GM19463 (cell line): ENCODE results near the gene HPN.
"Not testable (repeated sequence)": the region's sequence is repeated elsewhere in the genome, so short reads cannot be mapped to it uniquely, and the experiment has no call there.

ENCODE experiments used
- ATAC-seq: cut with Tn5 transposase; IDR thresholded peaks from one replicate; pipeline ENCODE4 v1.9.1; 2021; ENCODE audit warnings: mild to moderate bottlenecking, moderate library complexity; ENCODE audit not compliant: unreplicated experiment

Gene HPN

GRCh38 chr19:35042056-35042730 lies 672 bp downstream of the HPN start:
- ATAC-seq, result no peak

DNA sequence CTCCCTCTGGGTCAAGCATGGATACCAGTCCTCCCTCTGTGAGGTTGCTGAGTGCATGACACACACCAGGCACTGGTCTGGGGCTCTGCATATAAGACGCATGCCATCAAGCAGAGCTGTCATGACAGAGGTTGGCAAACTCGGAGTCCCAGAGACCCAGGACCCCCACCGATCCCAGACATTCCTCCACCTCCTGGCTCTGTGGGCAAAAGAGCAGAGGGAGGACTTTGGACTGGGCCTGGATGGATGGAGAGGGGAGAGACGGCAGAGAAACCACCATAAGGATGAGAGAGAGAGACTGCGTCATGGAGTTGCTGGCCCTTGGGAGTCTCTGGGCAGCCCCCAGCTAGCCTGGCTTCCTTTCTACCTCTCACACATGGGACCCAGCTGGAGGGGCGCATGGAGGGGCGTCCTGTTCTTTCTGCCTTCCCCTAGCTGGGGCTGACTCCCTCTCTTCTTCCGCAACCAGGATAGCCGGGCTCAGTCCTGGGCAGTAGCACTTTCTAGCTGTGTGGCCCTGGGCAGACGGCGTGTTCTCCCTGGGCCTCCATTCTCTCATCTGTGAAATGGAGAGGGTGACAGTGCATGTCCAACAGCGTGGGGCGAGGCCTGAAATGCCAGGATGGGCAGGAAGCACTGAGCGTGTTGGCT lies 1.6 kb downstream of the HPN start:
- ATAC-seq, result no peak

GRCh38 chr19:35043906-35044305 lies 2.4 kb downstream of the HPN start:
- no peak for ATAC-seq

DNA sequence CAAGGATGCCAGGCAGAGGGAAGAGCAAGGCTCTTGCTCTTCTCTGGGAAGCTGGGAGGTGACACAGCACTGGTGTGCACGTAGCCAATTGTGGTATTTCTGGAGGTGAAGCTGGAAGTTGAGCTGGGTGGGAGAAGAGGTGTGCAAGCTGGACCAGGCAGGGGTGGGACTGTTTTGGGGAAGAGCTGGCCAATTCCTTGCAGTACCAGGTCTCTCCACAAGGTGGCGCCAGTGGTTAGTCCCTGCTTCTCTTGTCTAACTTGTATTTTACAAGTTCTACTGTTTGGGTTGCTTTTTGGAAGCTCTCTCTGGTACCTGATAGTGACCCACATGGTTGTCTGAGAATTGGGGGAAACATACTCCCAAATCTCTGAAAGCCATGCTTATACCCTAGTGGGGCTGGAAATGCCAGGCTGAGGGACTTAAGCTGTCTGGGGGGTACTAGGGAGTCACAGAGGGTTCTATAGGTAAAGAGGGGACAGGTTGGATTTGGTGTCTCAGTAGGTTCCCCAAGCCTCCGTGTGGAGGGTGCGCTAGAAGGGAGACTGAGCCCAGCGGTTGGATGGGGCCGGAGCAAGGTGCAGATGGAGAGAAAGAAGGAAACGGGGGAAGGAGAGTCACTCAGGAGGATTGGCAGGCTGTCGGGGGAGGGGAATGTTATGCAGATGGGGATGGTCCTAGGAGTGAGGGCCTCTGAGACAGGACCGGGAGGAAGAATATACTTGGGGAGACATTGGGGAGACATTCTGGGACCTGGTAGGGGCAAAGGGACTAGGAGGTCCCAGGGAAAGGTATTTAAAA lies 3.0 kb downstream of the HPN start:
- ATAC-seq, result no peak

- ATAC-seq, result peak; percentile 68
Measured at GRCh38 chr19:35045667-35046300, 4.3 kb downstream of the HPN start.

- ATAC-seq, result no peak
Measured at GRCh38 chr19:35046461-35046860, 4.9 kb downstream of the HPN start.

DNA sequence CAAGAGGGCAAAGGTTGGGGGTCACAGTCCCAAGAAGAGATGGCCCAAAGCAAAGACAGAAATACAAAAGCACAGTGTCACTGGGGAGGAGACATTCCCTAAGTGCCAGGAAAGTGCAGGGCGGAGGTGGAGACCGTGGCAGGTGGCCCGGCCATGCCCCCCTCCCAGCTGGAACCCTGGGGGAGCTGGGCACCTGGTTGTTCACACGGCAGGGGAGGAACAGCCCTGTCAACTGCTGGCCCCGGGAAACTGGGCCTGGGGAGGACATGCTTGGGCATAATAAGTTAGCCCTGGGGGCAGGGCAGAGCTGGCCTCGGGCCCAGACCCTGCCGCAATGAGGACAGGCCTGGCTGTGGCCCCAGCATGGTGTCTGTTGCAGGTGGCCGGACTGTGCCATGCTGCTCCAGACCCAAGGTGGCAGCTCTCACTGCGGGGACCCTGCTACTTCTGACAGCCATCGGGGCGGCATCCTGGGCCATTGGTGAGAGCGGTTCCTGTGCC lies 7.4 kb downstream of the HPN start:
- no peak for ATAC-seq

DNA sequence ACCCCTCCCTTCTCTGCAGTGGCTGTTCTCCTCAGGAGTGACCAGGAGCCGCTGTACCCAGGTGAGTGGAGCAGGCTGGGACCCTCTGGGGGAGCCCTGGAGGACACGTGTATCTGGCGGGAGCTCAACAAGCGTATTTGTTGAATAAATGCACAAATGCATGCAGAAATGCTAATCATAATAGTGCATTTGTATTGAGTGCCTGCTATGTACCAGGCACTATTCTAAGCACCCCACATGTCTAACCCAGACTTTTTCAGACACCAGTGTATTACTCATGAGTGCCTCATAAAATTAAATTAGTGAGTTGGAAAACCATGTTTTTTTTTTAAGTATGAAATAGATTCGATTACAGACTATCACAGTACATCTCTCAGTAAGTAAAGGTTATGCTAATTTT lies 7.9 kb downstream of the HPN start:
- no peak for ATAC-seq

GRCh38 chr19:35050662-35051061 lies 9.1 kb downstream of the HPN start:
- not testable (repeated sequence) for ATAC-seq

GRCh38 chr19:35051268-35051667 lies 9.7 kb downstream of the HPN start:
- not testable (repeated sequence) for ATAC-seq

- no peak for ATAC-seq
Measured at GRCh38 chr19:35051796-35052195, 10.3 kb downstream of the HPN start.

- no peak for ATAC-seq
Measured at GRCh38 chr19:35052599-35053190, 11.2 kb downstream of the HPN start.

- ATAC-seq, result no peak
Measured at GRCh38 chr19:35053667-35054293, 12.3 kb downstream of the HPN start.

DNA sequence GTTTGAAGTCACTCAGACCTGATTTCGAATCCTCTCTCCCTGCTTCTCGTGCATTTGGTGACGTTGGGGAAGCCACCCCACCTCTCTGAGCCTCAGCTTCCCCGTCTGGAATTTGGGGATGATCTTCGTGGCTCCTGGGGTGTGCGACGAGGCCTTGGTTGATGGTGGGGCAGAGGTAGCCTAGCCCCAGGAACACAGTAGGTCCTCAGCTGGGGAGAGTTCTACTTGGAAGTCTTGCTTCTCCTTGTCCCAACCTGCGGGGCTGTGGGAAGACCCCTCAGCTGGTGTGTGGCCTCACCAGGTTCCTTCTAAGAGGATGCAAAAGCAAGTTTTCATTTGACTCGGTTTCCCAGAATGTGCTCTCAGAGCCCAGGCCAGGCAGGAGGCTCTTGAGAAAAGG lies 13.1 kb downstream of the HPN start:
- no peak for ATAC-seq

DNA sequence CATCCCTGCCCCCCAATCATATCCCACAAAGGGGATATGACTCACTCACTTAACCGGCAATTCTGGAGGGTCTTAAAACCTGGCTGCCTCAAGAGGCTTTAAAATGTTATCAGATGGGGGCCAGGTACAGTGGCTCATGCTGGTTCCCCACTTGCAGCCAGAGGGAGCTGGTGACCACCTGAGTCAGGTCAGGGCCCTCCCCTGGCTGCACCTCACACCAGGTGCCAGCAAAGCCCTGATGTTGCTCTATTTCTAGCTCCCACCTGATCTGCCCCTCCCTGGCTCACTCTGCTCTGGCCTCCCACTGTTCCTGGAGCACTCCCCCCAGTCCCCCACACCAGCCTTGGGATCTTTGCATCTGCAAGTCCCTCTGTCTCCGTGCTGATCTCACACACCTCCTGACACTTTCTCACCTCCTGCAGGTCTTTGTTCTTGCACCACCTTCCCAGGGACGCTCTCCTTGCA lies 14.2 kb downstream of the HPN start:
- ATAC-seq, result no peak

- ATAC-seq, result no peak
Measured at GRCh38 chr19:35056513-35057063, 15.1 kb downstream of the HPN start.

GRCh38 chr19:35058370-35058769 lies 16.8 kb downstream of the HPN start:
- ATAC-seq, result no peak

DNA sequence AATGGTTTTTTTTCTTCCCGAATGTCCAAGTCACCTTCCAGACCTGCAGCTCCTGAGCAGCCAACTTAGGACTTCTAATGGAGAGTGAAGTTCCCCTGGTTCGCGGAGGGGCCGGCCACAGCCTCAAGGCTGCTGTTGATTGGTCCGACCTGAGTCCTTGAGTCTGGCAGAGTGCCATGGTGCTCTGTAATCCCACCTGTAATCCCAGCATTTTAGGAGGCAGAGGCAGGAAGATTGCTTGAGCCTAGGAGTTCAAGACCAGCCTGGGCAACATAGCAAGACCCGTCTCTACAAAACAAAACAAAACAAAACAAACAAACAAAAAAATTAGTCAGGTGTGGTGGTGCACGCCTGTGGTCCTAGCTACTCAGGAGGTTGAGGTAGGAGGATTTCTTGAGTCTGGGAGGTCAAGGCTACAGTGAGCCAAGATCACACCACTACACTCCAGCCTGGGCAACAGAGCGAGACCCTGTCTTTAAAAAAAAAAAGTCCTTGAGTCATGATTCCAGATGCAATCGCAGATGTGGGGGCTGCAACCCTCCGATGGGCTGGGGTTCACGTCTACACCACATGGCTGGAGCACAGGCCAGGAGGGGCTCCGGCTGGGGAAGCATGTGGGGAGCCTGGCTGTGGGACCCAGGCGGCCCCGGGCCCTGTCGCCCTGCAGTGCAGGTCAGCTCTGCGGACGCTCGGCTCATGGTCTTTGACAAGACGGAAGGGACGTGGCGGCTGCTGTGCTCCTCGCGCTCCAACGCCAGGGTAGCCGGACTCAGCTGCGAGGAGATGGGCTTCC lies 17.7 kb downstream of the HPN start:
- ATAC-seq, result no peak

DNA sequence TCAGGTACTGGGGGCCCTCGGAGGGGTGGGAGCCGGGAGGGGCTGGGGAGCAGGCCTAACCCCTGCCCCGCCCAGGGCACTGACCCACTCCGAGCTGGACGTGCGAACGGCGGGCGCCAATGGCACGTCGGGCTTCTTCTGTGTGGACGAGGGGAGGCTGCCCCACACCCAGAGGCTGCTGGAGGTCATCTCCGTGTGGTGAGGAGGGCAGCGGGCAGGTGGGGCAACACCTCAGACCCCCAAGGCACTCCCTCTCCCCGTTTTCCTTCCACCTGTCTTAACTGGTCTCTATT lies 18.2 kb downstream of the HPN start:
- ATAC-seq, result no peak
